ENCODE results near the gene PSME1.
A peak's percentile ranks its signal among the peaks of the same experiment; 100 is the strongest.

Gene PSME1

DNA sequence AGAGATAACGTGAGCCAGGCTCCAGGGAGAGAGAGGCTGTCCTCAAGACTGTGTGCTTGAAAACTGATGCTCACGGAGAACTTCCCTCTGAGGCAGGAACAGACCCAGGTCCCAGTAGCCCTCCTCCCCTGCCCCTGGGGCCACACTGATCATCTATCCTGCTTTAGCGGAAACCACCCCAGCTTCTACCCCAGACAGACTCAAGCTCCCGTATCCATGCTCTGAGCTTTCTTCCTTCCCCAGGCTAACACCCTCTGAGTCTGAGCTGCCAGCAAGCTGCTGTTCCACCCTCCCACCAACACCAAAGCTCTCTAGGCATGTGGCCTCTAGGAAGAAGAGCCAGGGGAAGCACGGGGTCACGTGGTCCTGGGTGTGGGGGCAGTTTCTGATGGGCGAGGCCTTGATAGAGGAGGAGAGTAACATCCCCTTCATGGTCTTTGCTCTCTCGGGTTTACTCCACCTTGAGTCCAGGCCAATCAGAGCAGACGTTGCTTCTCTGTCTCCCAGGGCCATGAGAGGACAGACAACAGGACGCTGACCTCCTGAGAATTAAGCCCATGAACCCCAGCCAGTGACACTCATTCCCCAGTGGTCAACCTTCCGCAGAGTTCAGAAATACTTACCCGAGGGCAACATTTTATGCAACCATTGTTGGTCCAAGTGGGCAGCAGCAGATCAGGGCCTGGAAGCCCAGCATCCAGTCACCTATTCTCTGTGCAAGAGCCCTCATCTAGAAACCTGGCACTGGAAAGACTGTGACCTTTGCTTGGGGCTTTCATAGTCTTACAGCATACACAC is 40.5 kb upstream of the PSME1 start:
- Histone ChIP-seq H3K4me3 (ENCODE audit: insufficient read depth, low read depth, low read length) (peak overlapping the region; percentile 72), H3K27me3 (ENCODE audit: control insufficient read depth, insufficient read depth, low read length, poor library complexity, severe bottlenecking) (peaks cover 3% of the 10 kb centered on the region), H3K9me3 (ENCODE audit: control insufficient read depth, low read length) (no peaks in the 10 kb centered on the region), H3K27ac (ENCODE audit: insufficient read depth, low read depth, low read length, poor library complexity, severe bottlenecking) (no peak overlapping the region), H3K36me3 (ENCODE audit: control insufficient read depth, insufficient read depth, low read length) (no peaks in the 10 kb centered on the region), H3K4me1 (ENCODE audit: control insufficient read depth, insufficient read depth, low read length) (peaks cover 8% of the 10 kb centered on the region)
- WGBS, 2 experiments = 53 to 55% methylated on average over 12 of the region's 12 CpGs

GRCh38 chr14:24096545-24097181 is 39.3 kb upstream of the PSME1 start:
- Histone ChIP-seq H3K27ac (ENCODE audit: insufficient read depth, low read depth, low read length, poor library complexity, severe bottlenecking) (no peak overlapping the region), H3K4me1 (ENCODE audit: control insufficient read depth, insufficient read depth, low read length) (peaks cover 8% of the 10 kb centered on the region), H3K4me3 (ENCODE audit: insufficient read depth, low read depth, low read length) (no peak overlapping the region), H3K9me3 (ENCODE audit: control insufficient read depth, low read length) (no peaks in the 10 kb centered on the region), H3K27me3 (ENCODE audit: control insufficient read depth, insufficient read depth, low read length, poor library complexity, severe bottlenecking) (peaks cover 3% of the 10 kb centered on the region), H3K36me3 (ENCODE audit: control insufficient read depth, insufficient read depth, low read length) (no peaks in the 10 kb centered on the region)
- WGBS, 2 experiments = 94 to 97% methylated on average over 8 of the region's 8 CpGs

- Histone ChIP-seq H3K27me3 (ENCODE audit: control insufficient read depth, insufficient read depth, low read length, poor library complexity, severe bottlenecking) (peaks cover 3% of the 10 kb centered on the region), H3K4me1 (ENCODE audit: control insufficient read depth, insufficient read depth, low read length) (peaks cover 8% of the 10 kb centered on the region), H3K4me3 (ENCODE audit: insufficient read depth, low read depth, low read length) (no peak overlapping the region), H3K9me3 (ENCODE audit: control insufficient read depth, low read length) (no peaks in the 10 kb centered on the region), H3K36me3 (ENCODE audit: control insufficient read depth, insufficient read depth, low read length) (no peaks in the 10 kb centered on the region), H3K27ac (ENCODE audit: insufficient read depth, low read depth, low read length, poor library complexity, severe bottlenecking) (no peak overlapping the region)
- WGBS, 2 experiments = 95% methylated on average over 16 of the region's 16 CpGs
Measured at GRCh38 chr14:24098229-24098926, 37.6 kb upstream of the PSME1 start.

DNA sequence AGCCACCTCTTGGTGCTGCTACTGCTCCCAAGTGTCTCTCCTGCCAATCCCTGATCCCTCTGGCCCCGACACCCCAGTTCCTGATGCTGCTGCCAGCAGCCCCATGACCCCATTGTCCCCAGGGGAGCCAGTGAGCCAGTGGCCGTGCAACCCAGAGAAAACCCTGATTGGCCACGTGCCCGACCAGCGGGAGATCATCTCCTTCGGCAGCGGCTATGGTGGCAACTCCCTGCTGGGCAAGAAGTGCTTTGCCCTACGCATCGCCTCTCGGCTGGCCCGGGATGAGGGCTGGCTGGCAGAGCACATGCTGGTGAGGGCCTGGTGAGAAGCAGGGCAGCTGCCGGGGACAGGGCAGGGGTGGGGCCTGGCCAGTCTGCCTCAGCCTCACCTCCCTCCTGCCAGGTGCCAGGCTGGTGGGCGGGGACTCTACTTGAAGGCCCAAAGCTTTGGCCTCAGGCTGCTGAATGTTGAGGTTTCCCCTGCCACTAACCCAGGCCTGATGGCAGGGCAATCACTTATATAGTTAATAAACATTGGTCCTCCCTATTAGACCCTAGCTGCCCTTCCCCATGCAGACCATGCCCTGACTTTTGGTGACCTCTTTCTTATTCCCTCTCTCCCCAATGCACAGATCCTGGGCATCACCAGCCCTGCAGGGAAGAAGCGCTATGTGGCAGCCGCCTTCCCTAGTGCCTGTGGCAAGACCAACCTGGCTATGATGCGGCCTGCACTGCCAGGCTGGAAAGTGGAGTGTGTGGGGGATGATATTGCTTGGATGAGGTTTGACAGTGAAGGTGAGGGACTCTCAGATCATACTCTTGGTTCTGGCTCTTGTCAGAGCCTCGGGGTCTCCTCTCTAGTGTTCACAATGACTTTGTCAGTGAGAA is 36.8 kb upstream of the PSME1 start:
- no peaks in the 10 kb centered on the region for H3K9me3 ChIP-seq (ENCODE audit: control insufficient read depth, low read length)
- H3K4me1 ChIP-seq (ENCODE audit: control insufficient read depth, insufficient read depth, low read length) = peaks cover 8% of the 10 kb centered on the region
- H3K27ac ChIP-seq (ENCODE audit: insufficient read depth, low read depth, low read length, poor library complexity, severe bottlenecking) = no peak overlapping the region
- H3K36me3 ChIP-seq (ENCODE audit: control insufficient read depth, insufficient read depth, low read length) = no peaks in the 10 kb centered on the region
- H3K4me3 ChIP-seq (ENCODE audit: insufficient read depth, low read depth, low read length) = no peak overlapping the region
- whole genome bisulfite sequencing, 2 experiments = 90 to 92% methylated on average over 17 of the region's 17 CpGs
- H3K27me3 ChIP-seq (ENCODE audit: control insufficient read depth, insufficient read depth, low read length, poor library complexity, severe bottlenecking) = peaks cover 3% of the 10 kb centered on the region

- Histone ChIP-seq H3K4me3 (ENCODE audit: insufficient read depth, low read depth, low read length) (no peak overlapping the region), H3K36me3 (ENCODE audit: control insufficient read depth, insufficient read depth, low read length) (no peaks in the 10 kb centered on the region)
- WGBS, 2 experiments = 87 to 94% methylated on average over 4 of the region's 4 CpGs
Measured at GRCh38 chr14:24100197-24100981, 35.6 kb upstream of the PSME1 start.

DNA sequence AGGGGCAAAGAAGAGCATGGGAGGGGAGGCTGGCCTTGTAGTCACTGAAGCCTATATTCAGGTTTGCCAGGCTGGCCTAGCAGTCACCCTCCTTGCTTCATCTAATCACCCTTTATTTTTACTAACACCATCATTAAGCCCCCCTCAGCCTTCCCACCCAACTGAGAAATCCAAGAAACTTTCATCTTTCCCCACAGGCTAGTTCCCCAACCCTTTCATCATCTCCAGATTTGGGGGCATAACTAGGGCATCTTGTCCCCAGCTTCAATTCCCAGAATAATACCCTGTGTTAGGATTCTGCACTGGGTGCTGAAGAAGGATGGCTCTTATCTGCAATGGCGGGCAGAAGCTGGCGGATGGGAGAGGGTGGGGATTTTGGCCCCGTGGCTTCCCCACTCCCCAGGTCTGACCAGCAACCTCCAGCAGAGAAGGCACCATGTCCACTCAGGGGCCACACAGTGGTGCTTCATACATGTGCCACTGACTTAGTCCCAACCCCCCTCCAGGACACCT is 35.0 kb upstream of the PSME1 start:
- Histone ChIP-seq H3K27ac (ENCODE audit: insufficient read depth, low read depth, low read length, poor library complexity, severe bottlenecking) (no peak overlapping the region), H3K9me3 (ENCODE audit: control insufficient read depth, low read length) (no peaks in the 10 kb centered on the region), H3K36me3 (ENCODE audit: control insufficient read depth, insufficient read depth, low read length) (no peaks in the 10 kb centered on the region), H3K27me3 (ENCODE audit: control insufficient read depth, insufficient read depth, low read length, poor library complexity, severe bottlenecking) (no peaks in the 10 kb centered on the region), H3K4me1 (ENCODE audit: control insufficient read depth, insufficient read depth, low read length) (no peaks in the 10 kb centered on the region), H3K4me3 (ENCODE audit: insufficient read depth, low read depth, low read length) (no peak overlapping the region)
- 87 to 96% methylated on average over 3 of the region's 3 CpGs for WGBS, 2 experiments

More at GRCh38 chr14:24100197-24100981, 35.6 kb upstream of the PSME1 start:
- no peaks in the 10 kb centered on the region for H3K9me3 ChIP-seq (ENCODE audit: control insufficient read depth, low read length)
- H3K27me3 ChIP-seq (ENCODE audit: control insufficient read depth, insufficient read depth, low read length, poor library complexity, severe bottlenecking) = no peaks in the 10 kb centered on the region
- peaks cover 1% of the 10 kb centered on the region for H3K4me1 ChIP-seq (ENCODE audit: control insufficient read depth, insufficient read depth, low read length)
- H3K27ac ChIP-seq (ENCODE audit: insufficient read depth, low read depth, low read length, poor library complexity, severe bottlenecking) = no peak overlapping the region

GRCh38 chr14:24102357-24103048 is 33.5 kb upstream of the PSME1 start:
- H3K36me3 ChIP-seq (ENCODE audit: control insufficient read depth, insufficient read depth, low read length) = no peaks in the 10 kb centered on the region
- no peaks in the 10 kb centered on the region for H3K9me3 ChIP-seq (ENCODE audit: control insufficient read depth, low read length)
- WGBS, 2 experiments = 94% methylated on average over 7 of the region's 7 CpGs
- H3K27ac ChIP-seq (ENCODE audit: insufficient read depth, low read depth, low read length, poor library complexity, severe bottlenecking) = no peak overlapping the region
- no peaks in the 10 kb centered on the region for H3K27me3 ChIP-seq (ENCODE audit: control insufficient read depth, insufficient read depth, low read length, poor library complexity, severe bottlenecking)
- H3K4me1 ChIP-seq (ENCODE audit: control insufficient read depth, insufficient read depth, low read length) = no peaks in the 10 kb centered on the region
- H3K4me3 ChIP-seq (ENCODE audit: insufficient read depth, low read depth, low read length) = no peak overlapping the region

DNA sequence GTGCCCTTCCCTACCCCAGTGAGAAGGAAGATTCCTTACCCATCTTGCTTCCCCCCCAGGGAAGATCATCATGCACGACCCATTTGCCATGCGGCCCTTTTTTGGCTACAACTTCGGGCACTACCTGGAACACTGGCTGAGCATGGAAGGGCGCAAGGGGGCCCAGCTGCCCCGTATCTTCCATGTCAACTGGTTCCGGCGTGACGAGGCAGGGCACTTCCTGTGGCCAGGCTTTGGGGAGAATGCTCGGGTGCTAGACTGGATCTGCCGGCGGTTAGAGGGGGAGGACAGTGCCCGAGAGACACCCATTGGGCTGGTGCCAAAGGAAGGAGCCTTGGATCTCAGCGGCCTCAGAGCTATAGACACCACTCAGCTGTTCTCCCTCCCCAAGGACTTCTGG is 32.5 kb upstream of the PSME1 start:
- Histone ChIP-seq H3K27ac (ENCODE audit: insufficient read depth, low read depth, low read length, poor library complexity, severe bottlenecking) (no peak overlapping the region), H3K9me3 (ENCODE audit: control insufficient read depth, low read length) (no peaks in the 10 kb centered on the region), H3K27me3 (ENCODE audit: control insufficient read depth, insufficient read depth, low read length, poor library complexity, severe bottlenecking) (no peaks in the 10 kb centered on the region), H3K4me1 (ENCODE audit: control insufficient read depth, insufficient read depth, low read length) (no peaks in the 10 kb centered on the region), H3K4me3 (ENCODE audit: insufficient read depth, low read depth, low read length) (no peak overlapping the region), H3K36me3 (ENCODE audit: control insufficient read depth, insufficient read depth, low read length) (no peaks in the 10 kb centered on the region)
- 95% methylated on average over 13 of the region's 13 CpGs for WGBS, 2 experiments
